GM19193 (cell line): ENCODE measurements around the gene CHD2.

Source experiments
- POLR2A ChIP-seq: IDR thresholded peaks from 4 replicates; pipeline ENCODE4 v1.6.1; 2011; ENCODE audit not compliant: insufficient read depth, insufficient read length; ENCODE audit errors: extremely low read depth

The CHD2 gene

DNA sequence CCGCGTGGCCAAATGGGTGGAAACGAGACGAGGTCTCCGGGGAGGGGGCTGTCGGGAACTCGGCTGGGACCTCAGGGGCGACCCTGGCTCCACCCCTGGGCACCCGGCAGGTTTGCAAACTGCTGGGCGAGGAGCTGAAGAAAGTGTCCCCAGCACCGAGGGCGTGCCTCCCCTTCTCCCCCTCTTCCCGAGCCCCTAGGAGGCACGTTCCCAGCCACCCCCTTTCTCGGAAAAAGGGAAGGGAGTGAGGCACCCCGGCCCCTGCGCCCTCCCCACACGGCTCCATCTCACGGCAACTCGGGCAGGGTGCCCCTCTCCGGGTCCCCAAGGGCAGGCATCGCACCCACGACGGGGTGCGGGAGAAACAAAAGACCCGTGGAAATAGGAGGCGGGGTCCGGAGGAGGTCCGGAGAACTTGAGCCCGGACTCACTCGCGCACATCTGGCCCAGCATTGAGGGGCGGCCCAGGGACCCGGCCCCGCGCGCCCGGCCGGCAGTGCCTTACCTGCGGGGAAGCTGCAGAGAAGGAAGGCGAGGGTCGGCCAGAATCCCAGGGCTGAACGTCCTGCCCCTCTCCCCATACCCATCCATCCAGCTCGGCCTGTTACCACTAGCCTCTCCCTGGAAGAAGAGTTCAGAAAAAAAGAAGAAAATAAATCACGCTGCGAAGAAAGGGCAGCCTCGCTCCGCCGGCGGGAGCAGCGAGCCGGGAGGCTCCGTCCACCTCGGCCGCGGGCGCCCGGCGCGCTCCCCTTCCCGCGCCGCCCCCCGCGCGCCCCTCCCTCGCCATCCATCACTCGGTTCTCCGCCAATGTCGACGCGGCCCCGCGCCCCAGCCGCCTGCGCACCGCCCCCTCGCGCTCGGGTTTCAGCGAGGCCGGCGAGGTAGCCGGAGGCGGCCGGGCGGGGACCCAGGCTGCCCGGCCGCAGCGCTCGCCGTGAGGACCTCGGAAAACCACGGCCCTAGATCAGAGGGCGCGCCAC lies 172.6 kb downstream of the CHD2 start:
- TF ChIP-seq POLR2A: no peak

DNA sequence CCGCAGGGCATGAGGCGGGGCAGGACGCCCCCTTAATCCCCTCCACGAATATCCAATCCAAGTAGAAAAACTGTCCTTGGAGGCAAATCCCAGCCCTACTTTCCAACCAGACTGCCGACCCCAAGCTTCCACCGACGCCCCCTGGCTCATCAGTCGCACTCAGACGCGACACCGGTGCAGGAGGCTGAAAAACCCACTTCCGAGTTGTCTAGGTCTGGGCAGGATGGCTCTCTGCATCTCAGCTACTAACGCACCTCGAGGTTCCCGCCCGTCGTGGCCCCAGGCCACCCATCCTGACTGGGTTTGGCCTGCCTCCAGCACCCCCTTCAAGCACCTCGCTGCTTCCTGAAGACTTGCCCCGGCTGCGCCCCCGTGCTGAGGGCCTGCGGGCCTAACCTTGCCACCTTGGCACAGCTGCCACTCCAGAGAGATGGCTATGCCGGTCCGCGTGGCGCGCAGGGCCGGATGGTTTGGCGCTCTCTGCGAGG lies 173.4 kb downstream of the CHD2 start:
- no peak for TF ChIP-seq POLR2A

- TF ChIP-seq POLR2A: no peak
Observed at GRCh38 chr15:93074599-93074998, 174.5 kb downstream of the CHD2 start.

DNA sequence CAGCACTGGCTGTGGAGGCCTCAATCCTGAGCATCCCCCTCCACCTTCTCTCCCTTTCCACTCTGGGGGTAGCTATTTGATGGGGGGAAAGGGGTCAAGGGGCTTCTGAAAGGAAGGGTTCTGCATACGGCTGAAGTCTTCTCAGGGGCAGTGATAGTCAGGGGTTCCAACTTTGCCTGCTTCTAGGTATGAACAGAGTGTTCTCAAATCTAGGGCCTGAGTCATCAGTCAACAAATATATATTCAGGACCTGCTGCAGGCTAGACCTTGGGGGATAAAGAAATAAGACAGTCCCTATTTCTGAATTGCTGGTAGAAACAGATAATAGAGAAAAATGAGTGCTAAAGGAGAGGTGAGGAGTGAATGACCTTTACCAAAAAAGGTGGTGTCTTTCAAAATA lies 176.1 kb downstream of the CHD2 start:
- no peak for TF ChIP-seq POLR2A

DNA sequence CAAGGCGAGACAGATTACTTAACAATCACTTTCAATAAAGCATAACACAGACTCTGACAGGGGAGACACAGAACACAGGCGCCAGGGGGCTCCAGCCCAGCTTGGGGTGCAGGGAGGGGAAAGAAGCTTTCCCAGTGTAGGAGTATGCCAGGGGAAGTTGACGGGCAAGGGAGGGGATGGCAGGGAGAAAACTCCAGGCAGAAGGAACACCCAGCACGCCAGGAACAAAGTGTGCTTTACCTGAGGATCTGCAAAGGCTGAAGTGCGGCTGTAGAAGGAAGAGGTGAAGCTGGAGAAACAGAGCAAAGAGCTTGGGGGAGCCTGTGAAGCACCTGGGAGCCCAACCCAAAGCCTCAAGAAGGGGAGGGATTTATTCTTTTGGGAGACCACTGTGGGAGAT lies 176.8 kb downstream of the CHD2 start:
- TF ChIP-seq POLR2A: no peak
